Mucosa of stomach (tissue), 1 donor: Measurements from ENCODE around the gene TMEM18.

Experiments
- H3K27me3 ChIP-seq: one replicate; pipeline ENCODE4 v1.7.0; 2013; ENCODE audit warnings: mild to moderate bottlenecking, low read length; ENCODE audit not compliant: control insufficient read depth, insufficient read depth
- H3K36me3 ChIP-seq: one replicate; pipeline ENCODE4 v1.7.0; 2013; ENCODE audit warnings: low read length; ENCODE audit not compliant: control insufficient read depth, insufficient read depth
- H3K4me1 ChIP-seq: one replicate; pipeline ENCODE4 v1.7.0; 2013; ENCODE audit warnings: mild to moderate bottlenecking, low read length; ENCODE audit not compliant: control insufficient read depth, insufficient read depth
- H3K4me3 ChIP-seq: one replicate; pipeline ENCODE4 v1.7.0; 2013; ENCODE audit warnings: low read length
- H3K9ac ChIP-seq: one replicate; pipeline ENCODE4 v1.7.0; 2013; ENCODE audit warnings: mild to moderate bottlenecking, low read length, moderate library complexity
- H3K9me3 ChIP-seq: one replicate; pipeline ENCODE4 v1.7.0; 2013; ENCODE audit warnings: mild to moderate bottlenecking, low read length, moderate library complexity; ENCODE audit not compliant: control insufficient read depth
- donor health status: Pancreatic carcinoma.

The TMEM18 gene

GRCh38 chr2:644871-645270, 32.3 kb downstream of the TMEM18 start:
- Histone ChIP-seq H3K4me3 (no peak overlapping the region), H3K27me3 (no peaks in the 10 kb centered on the region), H3K9me3 (no peaks in the 10 kb centered on the region), H3K9ac (no peak overlapping the region), H3K4me1 (no peaks in the 10 kb centered on the region), H3K36me3 (no peaks in the 10 kb centered on the region)

- Histone ChIP-seq H3K36me3 (no peaks in the 10 kb centered on the region), H3K9ac (no peak overlapping the region), H3K9me3 (no peaks in the 10 kb centered on the region), H3K4me1 (no peaks in the 10 kb centered on the region), H3K4me3 (no peak overlapping the region), H3K27me3 (no peaks in the 10 kb centered on the region)
Observed at GRCh38 chr2:643761-644160, 33.4 kb downstream of the TMEM18 start.

- Histone ChIP-seq H3K27me3 (no peaks in the 10 kb centered on the region), H3K9ac (no peak overlapping the region), H3K4me1 (no peaks in the 10 kb centered on the region), H3K36me3 (no peaks in the 10 kb centered on the region), H3K4me3 (no peak overlapping the region), H3K9me3 (no peaks in the 10 kb centered on the region)
Observed at GRCh38 chr2:643334-643733, 33.9 kb downstream of the TMEM18 start.

- Histone ChIP-seq H3K27me3 (no peaks in the 10 kb centered on the region), H3K9me3 (no peaks in the 10 kb centered on the region), H3K4me1 (no peaks in the 10 kb centered on the region), H3K36me3 (no peaks in the 10 kb centered on the region), H3K4me3 (no peak overlapping the region), H3K9ac (no peak overlapping the region)
Observed at GRCh38 chr2:641872-642815, 35.1 kb downstream of the TMEM18 start.

- H3K9ac ChIP-seq = no peak overlapping the region
- H3K9me3 ChIP-seq = no peaks in the 10 kb centered on the region
- H3K27me3 ChIP-seq = no peaks in the 10 kb centered on the region
- H3K4me3 ChIP-seq = no peak overlapping the region
- H3K4me1 ChIP-seq = peaks cover 5% of the 10 kb centered on the region
- no peaks in the 10 kb centered on the region for H3K36me3 ChIP-seq
Observed at GRCh38 chr2:641164-641871, 35.9 kb downstream of the TMEM18 start.

- H3K4me1 ChIP-seq = peaks cover 5% of the 10 kb centered on the region
- no peak overlapping the region for H3K4me3 ChIP-seq
- H3K9ac ChIP-seq = no peak overlapping the region
Observed at GRCh38 chr2:639703-640102, 37.5 kb downstream of the TMEM18 start.

GRCh38 chr2:637804-638203, 39.4 kb downstream of the TMEM18 start:
- no peak overlapping the region for H3K9ac ChIP-seq
- no peak overlapping the region for H3K4me3 ChIP-seq
- no peaks in the 10 kb centered on the region for H3K36me3 ChIP-seq
- peaks cover 5% of the 10 kb centered on the region for H3K4me1 ChIP-seq
- H3K27me3 ChIP-seq = no peaks in the 10 kb centered on the region
- no peaks in the 10 kb centered on the region for H3K9me3 ChIP-seq

More at GRCh38 chr2:639703-640102, 37.5 kb downstream of the TMEM18 start:
- no peaks in the 10 kb centered on the region for H3K9me3 ChIP-seq
- H3K36me3 ChIP-seq = no peaks in the 10 kb centered on the region
- H3K27me3 ChIP-seq = no peaks in the 10 kb centered on the region

GRCh38 chr2:637406-637776, 39.8 kb downstream of the TMEM18 start:
- no peak overlapping the region for H3K9ac ChIP-seq
- H3K27me3 ChIP-seq = no peaks in the 10 kb centered on the region

GRCh38 chr2:636641-637405, 40.4 kb downstream of the TMEM18 start:
- H3K4me3 ChIP-seq = no peak overlapping the region
- H3K9ac ChIP-seq = no peak overlapping the region
- H3K27me3 ChIP-seq = no peaks in the 10 kb centered on the region
- H3K36me3 ChIP-seq = no peaks in the 10 kb centered on the region
- no peaks in the 10 kb centered on the region for H3K9me3 ChIP-seq
- H3K4me1 ChIP-seq = peaks cover 5% of the 10 kb centered on the region

More at GRCh38 chr2:637406-637776, 39.8 kb downstream of the TMEM18 start:
- Histone ChIP-seq H3K4me3 (no peak overlapping the region), H3K9me3 (no peaks in the 10 kb centered on the region), H3K36me3 (no peaks in the 10 kb centered on the region), H3K4me1 (peaks cover 5% of the 10 kb centered on the region)

GRCh38 chr2:635687-636621, 41.3 kb downstream of the TMEM18 start:
- Histone ChIP-seq H3K27me3 (no peaks in the 10 kb centered on the region), H3K9me3 (no peaks in the 10 kb centered on the region), H3K4me3 (no peak overlapping the region), H3K4me1 (peaks cover 5% of the 10 kb centered on the region), H3K9ac (no peak overlapping the region), H3K36me3 (no peaks in the 10 kb centered on the region)
